Measurements from ENCODE around the gene RABIF.
"Not testable (repeated sequence)": the region's sequence is repeated elsewhere in the genome, so short reads cannot be mapped to it uniquely, and the experiment has no call there.

RABIF gene

DNA sequence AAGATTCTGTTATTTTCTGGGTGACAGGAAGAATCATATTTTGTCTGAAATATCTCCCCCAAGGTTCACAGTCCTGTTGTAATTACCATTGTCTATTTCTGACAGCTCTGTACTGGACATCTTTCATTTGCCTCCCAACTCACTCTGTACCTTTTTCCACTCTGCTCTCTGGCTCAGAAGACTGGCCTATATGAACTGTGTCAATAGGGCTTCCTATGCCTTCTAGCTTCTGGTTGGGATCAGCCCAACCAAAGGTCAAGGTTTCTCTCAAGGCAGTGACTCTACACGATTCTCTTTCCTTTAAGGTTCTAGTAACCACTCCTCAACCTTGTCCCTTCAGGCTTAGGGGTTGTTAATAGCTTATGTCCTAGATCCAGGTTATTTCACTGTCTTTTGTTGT is 20.5 kb upstream of the RABIF start:
- TF ChIP-seq, protein P1, sequence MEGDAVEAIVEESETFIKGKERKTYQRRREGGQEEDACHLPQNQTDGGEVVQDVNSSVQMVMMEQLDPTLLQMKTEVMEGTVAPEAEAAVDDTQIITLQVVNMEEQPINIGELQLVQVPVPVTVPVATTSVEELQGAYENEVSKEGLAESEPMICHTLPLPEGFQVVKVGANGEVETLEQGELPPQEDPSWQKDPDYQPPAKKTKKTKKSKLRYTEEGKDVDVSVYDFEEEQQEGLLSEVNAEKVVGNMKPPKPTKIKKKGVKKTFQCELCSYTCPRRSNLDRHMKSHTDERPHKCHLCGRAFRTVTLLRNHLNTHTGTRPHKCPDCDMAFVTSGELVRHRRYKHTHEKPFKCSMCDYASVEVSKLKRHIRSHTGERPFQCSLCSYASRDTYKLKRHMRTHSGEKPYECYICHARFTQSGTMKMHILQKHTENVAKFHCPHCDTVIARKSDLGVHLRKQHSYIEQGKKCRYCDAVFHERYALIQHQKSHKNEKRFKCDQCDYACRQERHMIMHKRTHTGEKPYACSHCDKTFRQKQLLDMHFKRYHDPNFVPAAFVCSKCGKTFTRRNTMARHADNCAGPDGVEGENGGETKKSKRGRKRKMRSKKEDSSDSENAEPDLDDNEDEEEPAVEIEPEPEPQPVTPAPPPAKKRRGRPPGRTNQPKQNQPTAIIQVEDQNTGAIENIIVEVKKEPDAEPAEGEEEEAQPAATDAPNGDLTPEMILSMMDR (IDR thresholded peaks at IDR 0.05; ENCODE audit: borderline replicate concordance, extremely low read depth, low read length, poor library complexity, severe bottlenecking): no peak
- TF ChIP-seq EZH2 (IDR thresholded peaks at IDR 0.05; ENCODE audit: borderline replicate concordance, low read depth, low read length, severe bottlenecking): no peak
- Histone ChIP-seq H3K36me3 (ENCODE audit: insufficient read depth, low read length) (peaks cover 81% of the 10 kb centered on the region), H4K20me1 (ENCODE audit: insufficient read depth, low read length) (no peaks in the 10 kb centered on the region), H3K9me3 (ENCODE audit: insufficient read depth, low read length, severe bottlenecking) (no peaks in the 10 kb centered on the region), H3K9ac (ENCODE audit: low read depth, low read length) (no peak overlapping the region), H3K4me2 (ENCODE audit: insufficient read depth, low read length) (no peak overlapping the region), H3K4me3 (ENCODE audit: low read depth in 1 of 2, low read length in 2 of 2) (no peak overlapping the region), H3K27me3 (ENCODE audit: insufficient read depth, low read length, poor library complexity) (no peaks in the 10 kb centered on the region), H2AFZ (ENCODE audit: low read depth, low read length) (no peak overlapping the region), H3K27ac (ENCODE audit: low read length) (no peak overlapping the region), H3K4me1 (ENCODE audit: insufficient read depth, low read length) (no peaks in the 10 kb centered on the region), H3K79me2 (ENCODE audit: insufficient read depth, low read length) (no peaks in the 10 kb centered on the region)
- no peak for DNase-seq
- ATAC-seq (ENCODE audit: insufficient read depth, low read depth): no peak

DNA sequence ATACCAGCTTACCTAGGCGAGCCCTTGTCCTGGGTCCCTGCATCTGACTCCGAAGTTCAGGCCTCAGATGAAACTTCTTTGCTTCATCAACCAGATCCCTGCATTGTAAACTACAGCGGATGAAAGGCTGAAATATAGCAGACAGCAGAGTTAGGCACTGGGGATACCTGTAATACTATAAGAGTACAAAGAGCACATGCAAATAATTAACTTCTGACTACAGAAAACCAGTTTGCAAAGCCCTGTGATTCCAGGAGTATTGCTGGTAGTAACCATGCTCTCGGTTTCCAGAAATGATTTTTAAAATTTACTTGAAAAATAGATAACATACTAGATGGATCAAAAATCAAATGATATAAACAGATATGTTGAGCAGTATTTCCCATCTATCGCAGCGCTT is 20.0 kb upstream of the RABIF start:
- Histone ChIP-seq H4K20me1 (ENCODE audit: insufficient read depth, low read length) (no peaks in the 10 kb centered on the region), H3K27me3 (ENCODE audit: insufficient read depth, low read length, poor library complexity) (no peaks in the 10 kb centered on the region), H3K27ac (ENCODE audit: low read length) (no peak overlapping the region), H3K4me3 (ENCODE audit: low read depth in 1 of 2, low read length in 2 of 2) (no peak overlapping the region), H3K9me3 (ENCODE audit: insufficient read depth, low read length, severe bottlenecking) (no peaks in the 10 kb centered on the region), H3K9ac (ENCODE audit: low read depth, low read length) (no peak overlapping the region), H2AFZ (ENCODE audit: low read depth, low read length) (no peak overlapping the region), H3K4me2 (ENCODE audit: insufficient read depth, low read length) (no peak overlapping the region), H3K36me3 (ENCODE audit: insufficient read depth, low read length) (peaks cover 80% of the 10 kb centered on the region), H3K4me1 (ENCODE audit: insufficient read depth, low read length) (no peaks in the 10 kb centered on the region), H3K79me2 (ENCODE audit: insufficient read depth, low read length) (no peaks in the 10 kb centered on the region)
- DNase-seq (no peak), ATAC-seq (ENCODE audit: insufficient read depth, low read depth) (no peak)
- TF ChIP-seq, protein P1 (IDR thresholded peaks at IDR 0.05; ENCODE audit: borderline replicate concordance, extremely low read depth, low read length, poor library complexity, severe bottlenecking): no peak
- no peak for TF ChIP-seq EZH2 (IDR thresholded peaks at IDR 0.05; ENCODE audit: borderline replicate concordance, low read depth, low read length, severe bottlenecking)

DNA sequence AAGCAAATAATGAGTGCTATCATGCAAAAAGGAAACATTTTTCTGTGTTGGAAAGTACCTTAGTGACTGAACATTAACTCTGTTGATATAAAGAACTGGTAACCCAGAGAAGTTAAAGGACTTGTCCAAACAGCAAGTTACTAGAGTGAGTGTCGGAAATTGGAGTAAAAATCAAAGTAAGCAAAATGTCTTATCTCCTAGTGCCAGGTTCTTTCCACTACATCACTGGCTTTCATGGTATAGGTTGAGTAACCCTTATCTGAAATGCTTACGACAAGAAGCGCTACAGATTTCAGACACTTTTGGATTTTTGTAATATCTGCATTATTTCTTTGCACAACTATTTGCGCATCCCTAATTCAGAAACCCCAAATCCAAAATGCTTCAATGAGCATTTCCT is 16.4 kb upstream of the RABIF start:
- Histone ChIP-seq H3K27ac (ENCODE audit: low read length) (no peak overlapping the region), H3K4me3 (ENCODE audit: low read depth in 1 of 2, low read length in 2 of 2) (no peak overlapping the region), H4K20me1 (ENCODE audit: insufficient read depth, low read length) (no peaks in the 10 kb centered on the region), H3K9me3 (ENCODE audit: insufficient read depth, low read length, severe bottlenecking) (no peaks in the 10 kb centered on the region), H3K9ac (ENCODE audit: low read depth, low read length) (no peak overlapping the region), H3K36me3 (ENCODE audit: insufficient read depth, low read length) (peaks cover 72% of the 10 kb centered on the region), H3K79me2 (ENCODE audit: insufficient read depth, low read length) (no peaks in the 10 kb centered on the region), H3K4me2 (ENCODE audit: insufficient read depth, low read length) (no peak overlapping the region), H3K4me1 (ENCODE audit: insufficient read depth, low read length) (no peaks in the 10 kb centered on the region), H3K27me3 (ENCODE audit: insufficient read depth, low read length, poor library complexity) (no peaks in the 10 kb centered on the region), H2AFZ (ENCODE audit: low read depth, low read length) (no peak overlapping the region)
- ATAC-seq (ENCODE audit: insufficient read depth, low read depth) (no peak), DNase-seq (no peak)
- no peak for TF ChIP-seq EZH2 (IDR thresholded peaks at IDR 0.05; ENCODE audit: borderline replicate concordance, low read depth, low read length, severe bottlenecking)
- TF ChIP-seq, protein P1 (IDR thresholded peaks at IDR 0.05; ENCODE audit: borderline replicate concordance, extremely low read depth, low read length, poor library complexity, severe bottlenecking): no peak

DNA sequence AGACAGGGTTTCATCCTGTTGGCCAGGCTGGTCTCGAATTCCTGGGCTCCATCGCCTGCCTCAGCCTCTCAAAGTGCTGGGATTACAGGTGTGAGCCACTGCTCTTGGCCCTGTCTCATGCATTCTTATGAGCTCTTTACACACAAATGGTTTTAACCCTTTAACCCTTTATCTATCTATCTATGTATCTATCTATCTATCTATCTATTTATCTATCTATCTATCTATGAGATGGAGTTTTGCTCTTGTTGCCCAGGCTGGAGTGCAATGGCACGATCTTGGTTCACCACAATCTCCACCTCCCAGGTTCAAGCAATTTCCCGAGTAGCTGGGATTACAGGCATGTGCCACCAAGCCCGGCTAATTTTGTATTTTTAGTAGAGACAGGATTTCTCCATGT is 14.9 kb upstream of the RABIF start:
- not testable (repeated sequence) for H3K9ac ChIP-seq (ENCODE audit: low read depth, low read length); H3K4me2 ChIP-seq (ENCODE audit: insufficient read depth, low read length); H3K4me3 ChIP-seq (ENCODE audit: low read depth in 1 of 2, low read length in 2 of 2); H3K4me1 ChIP-seq (ENCODE audit: insufficient read depth, low read length); H3K27ac ChIP-seq (ENCODE audit: low read length); DNase-seq; H3K27me3 ChIP-seq (ENCODE audit: insufficient read depth, low read length, poor library complexity); H2AFZ ChIP-seq (ENCODE audit: low read depth, low read length); H3K9me3 ChIP-seq (ENCODE audit: insufficient read depth, low read length, severe bottlenecking); H4K20me1 ChIP-seq (ENCODE audit: insufficient read depth, low read length); ATAC-seq (ENCODE audit: insufficient read depth, low read depth); H3K79me2 ChIP-seq (ENCODE audit: insufficient read depth, low read length)
- H3K36me3 ChIP-seq (ENCODE audit: insufficient read depth, low read length): peaks cover 64% of the 10 kb centered on the region

Data from DND-41 (cell line).